HCEC 1CT (cell line): ENCODE data around the gene GPR141.

Source experiments
- DNase-seq: peaks from one replicate; pipeline ENCODE4 v3.0.0-alpha.2; 2017

The GPR141 gene, protein sequence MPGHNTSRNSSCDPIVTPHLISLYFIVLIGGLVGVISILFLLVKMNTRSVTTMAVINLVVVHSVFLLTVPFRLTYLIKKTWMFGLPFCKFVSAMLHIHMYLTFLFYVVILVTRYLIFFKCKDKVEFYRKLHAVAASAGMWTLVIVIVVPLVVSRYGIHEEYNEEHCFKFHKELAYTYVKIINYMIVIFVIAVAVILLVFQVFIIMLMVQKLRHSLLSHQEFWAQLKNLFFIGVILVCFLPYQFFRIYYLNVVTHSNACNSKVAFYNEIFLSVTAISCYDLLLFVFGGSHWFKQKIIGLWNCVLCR

GRCh38 chr7:37683246-37684120 lies at the start of gene GPR141:
GPR141 (plus strand) TSS chr7:37683766; CDS start chr7:37740394, 56,628 bp downstream.
- no peak for DNase-seq

GRCh38 chr7:37635346-37635745 lies 48.2 kb upstream of the GPR141 start:
- no peak for DNase-seq

GRCh38 chr7:37642028-37642540 lies 41.5 kb upstream of the GPR141 start:
- DNase-seq, result no peak

DNA sequence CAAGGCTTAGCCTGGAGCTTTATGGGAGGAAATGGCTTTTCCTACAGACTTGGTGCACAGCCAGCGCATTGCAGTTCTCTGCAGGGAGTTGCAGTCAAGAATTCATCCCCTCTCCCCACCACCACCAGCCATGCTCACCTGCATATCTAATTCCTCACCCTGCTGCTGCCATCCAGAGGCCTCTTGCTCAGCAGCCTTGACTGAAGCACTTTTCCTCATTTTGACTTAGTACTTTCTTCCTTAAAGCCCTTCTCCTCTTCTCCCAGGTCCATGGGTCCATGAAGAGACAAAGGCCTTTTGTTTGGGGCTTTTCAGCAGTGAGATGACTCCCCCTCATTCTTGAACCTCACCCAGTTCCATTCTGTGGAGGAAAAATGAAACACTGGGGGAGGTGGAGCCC lies 39.7 kb upstream of the GPR141 start:
- DNase-seq, result no peak

DNA sequence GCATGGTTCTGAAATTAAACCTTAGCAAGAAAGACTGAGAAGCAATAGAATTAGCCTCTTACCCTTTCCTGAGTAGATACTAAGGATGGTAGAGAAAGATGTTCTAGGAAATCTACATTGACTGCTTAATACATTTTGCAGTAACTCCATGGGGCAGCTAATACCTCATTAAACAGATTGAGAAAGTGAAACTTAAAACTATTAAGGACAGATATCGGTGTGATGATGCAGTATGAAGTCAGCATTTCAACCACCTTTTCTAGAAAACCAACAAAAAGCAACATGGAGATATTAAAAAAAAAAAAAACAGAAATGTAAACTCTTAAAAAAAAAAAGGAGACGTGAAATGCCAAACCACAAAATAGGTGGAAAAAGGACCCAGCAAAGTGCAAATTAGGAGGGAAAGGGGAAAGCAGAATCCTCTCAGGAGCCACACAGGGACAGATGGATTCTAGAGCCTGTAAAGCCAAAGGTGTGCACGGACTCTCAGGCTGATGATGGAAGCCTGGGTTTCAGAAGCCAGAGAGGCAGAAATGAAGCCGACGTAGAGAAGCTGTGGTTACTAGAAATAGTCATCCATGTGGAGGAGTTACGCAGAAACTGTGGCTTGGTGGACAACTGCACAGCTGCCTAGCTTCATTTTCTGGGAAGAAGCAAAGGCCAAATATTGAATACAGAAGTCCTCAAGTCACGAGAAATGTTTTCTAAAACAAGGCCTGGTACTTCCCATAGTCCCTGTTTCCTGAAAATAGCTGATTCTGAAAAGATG lies 38.1 kb upstream of the GPR141 start:
- DNase-seq, result no peak

DNA sequence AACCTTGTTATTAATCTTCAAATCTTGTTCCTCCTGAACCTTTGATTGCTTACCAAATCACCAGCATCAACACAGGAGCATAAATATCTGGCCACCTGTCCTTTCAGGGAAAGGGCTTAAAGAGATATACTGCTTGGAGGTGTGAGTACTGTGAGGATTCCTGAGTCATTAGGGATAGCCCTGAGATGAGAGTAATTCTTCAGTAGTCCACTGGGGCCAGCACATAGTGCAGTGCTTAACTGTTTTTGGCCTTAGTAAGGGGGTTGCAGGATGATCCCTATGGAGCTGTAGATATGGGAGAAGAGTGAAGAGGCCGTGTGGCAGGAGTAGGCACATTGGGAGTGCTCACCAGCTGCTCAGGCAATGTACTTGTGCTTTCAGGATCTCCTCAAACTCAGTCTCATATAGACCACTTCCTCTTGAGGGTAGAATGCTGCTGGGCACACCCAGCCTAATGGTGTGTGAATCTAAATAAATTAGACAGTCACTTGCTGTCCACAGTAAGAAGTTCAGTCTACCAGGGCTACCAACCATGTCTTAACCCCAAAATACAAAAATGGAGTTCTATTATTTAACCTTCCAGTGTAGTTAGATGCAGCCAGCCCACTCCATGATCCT lies 26.5 kb upstream of the GPR141 start:
- DNase-seq, result no peak

GRCh38 chr7:37657816-37658215 lies 25.8 kb upstream of the GPR141 start:
- DNase-seq, result no peak

DNA sequence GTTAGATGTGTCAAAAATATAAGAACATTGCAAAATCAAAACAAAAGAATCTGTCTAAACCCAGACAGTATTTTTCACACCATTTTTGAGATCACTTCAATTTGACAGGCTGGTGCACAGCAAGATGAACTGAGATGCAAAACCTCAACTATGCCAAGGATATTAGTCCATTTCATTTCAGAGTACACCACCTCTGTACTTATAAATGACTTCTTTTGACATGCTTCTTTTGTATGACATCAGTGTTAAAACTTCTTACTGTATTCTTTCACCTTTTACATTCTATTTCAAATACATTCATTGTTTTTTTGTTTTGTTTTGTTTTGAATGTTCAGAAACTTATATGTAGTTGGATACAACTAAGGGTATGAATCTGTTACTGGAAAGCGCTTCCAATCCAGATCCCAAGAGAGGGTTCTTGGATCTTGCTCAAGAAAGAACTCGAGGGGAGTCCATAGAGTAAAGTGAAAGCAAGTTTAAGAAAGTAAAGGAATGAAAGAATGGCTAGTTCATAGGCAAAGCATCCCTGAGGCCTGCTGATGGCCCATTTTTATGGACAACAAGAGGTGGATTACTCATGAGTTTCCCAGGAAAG lies 23.5 kb upstream of the GPR141 start:
- no peak for DNase-seq

DNA sequence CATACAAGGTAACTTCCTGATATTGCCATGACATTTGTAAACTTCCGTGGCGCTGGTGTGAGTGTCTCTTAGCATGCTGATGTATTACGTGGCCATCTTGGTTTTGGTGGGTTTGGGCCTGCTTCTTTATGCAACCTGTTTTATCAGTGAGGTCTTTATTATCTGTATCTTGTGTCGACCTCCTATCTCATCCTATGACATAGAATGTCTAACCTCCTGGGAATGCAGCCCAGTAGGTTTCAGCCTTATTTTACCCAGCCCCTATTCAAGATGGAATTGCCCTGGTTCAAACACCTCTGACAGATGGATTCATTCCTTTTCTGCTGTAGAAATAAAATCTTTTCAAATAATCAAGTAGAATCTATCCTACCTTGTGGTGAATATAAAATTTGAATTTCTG lies 23.0 kb upstream of the GPR141 start:
- no peak for DNase-seq

DNA sequence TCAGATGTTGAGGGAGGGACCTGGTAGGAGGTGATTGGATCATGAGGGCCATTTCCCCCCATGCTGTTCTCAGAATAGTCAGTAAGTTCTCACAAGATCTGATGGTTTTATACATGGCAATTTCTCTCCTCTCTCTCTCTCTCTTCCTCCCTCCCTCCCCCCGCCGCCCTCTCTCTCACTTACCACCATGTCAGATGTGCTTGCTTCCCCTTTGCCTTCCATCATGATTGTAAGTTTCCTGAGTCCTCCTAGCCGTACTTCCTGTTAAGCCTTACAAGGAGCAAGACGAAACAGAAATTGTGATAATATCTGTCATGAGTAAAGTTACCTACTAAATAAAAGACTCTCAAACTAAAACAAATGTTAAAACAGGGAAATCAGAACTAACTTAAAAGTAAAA lies 19.9 kb upstream of the GPR141 start:
- no peak for DNase-seq

- DNase-seq, result no peak
These were observed 18.1 kb upstream of the GPR141 start for GRCh38 chr7:37665352-37666022.

- DNase-seq, result no peak
These were observed 17.4 kb upstream of the GPR141 start for GRCh38 chr7:37666026-37666799.

DNA sequence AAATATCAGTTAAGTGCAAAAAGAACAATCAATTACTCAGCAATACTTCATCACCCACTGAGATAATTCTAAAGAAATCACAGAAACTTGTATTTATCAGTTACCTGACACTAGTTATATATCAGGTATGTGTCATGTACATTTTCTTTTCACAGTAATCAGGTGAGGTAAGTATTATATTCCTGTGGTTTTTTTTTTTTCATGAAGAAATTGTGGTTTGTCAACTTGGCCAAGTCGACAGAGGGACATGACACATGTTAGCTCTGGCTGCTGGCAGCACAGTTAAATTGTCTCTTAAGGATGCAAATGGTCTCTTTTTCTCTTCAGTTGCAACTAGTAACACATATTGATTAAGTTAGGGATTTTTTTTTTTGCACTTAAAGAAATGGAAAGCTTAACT lies 13.7 kb upstream of the GPR141 start:
- DNase-seq, result no peak

GRCh38 chr7:37670436-37670835 lies 13.1 kb upstream of the GPR141 start:
- DNase-seq, result no peak

- DNase-seq, result no peak
These were observed 11.7 kb upstream of the GPR141 start for GRCh38 chr7:37671876-37672275.

DNA sequence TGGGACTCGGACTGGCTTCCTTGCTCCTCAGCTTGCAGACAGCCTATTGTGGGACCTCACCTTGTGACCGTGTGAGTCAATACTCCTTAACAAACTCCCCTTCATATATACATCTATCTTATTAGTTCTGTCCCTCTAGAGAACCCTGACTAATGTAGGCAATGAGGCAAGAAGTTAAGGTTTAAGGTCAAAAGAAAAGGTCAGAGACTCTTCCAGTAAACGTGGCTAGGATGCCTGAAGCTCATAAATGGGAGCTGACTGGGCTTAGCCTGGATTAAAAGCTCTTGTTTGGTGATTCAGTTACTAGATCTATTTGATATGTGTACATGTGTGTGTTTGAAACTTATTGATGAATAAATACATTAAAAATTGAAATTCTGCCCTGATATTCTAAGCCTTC lies 10.6 kb upstream of the GPR141 start:
- no peak for DNase-seq

DNA sequence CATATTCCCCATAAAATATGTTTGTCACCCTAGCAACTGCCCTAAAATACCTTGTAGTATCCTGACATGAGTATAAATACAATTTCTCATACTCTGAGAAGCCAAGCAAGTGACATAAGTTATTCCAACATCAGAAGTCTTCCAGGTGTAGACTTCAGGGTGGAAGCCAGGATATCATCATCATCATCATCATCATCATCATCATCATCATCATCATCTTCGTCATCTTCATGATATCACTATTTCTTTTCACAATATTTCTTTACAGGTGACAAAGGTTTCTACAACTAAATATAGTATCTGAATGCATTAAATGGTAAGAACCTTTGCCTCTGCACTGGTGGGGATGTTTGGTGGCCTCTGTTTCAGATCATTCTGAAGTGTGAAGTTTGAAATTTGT lies 10.0 kb upstream of the GPR141 start:
- no peak for DNase-seq

DNA sequence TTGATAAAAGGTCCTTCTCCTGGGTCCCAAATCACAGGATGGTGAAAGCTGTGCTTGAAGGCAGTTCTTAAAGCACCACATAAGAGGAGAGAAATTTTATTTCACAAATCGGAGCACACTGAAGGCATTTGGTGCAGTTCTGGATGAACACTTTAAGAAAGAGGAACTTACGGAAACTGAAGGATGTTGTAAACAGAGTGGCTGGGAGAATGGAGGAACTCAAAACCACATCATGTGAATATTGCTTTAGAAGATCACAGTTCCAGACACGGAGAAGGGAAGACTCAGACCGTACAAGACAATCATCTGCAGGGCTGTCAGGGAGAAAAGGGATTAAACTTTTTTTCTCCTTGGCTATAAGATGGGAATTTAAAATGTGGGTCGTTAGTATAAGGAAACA lies 9.0 kb upstream of the GPR141 start:
- DNase-seq, result no peak

- no peak for DNase-seq
These were observed 7.8 kb upstream of the GPR141 start for GRCh38 chr7:37675749-37676148.

DNA sequence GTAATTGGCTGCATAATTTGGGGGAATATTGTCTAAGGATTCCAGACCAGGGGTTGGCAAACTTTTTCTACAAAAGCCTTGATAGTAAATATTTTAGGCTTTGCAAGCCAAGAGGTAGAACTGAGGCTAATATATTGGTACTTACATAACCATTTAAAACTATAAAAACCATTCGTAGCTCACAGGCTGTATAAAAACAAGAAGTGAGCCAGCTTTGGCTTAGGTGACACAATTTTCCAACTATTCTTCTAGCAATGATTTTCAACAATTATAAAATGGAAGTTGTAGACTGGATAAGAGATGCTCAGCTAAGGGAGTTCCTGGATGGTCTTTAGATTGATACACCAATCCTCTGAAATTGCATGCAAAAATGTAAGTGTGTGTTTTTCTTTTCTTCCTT lies 1.4 kb downstream of the GPR141 start:
- no peak for DNase-seq
